VCaP (cell line): ENCODE measurements around the gene GSG1.

Experiments used
- H3K27ac ChIP-seq: fragments of 450-650 bp; 2 replicates; pipeline ENCODE4 v1.5.1; 2017
- CTCF ChIP-seq: fragments of 450-650 bp; conservative IDR thresholded peaks from 2 replicates; pipeline ENCODE4 v1.5.1; 2017; ENCODE audit warnings: mild to moderate bottlenecking, moderate library complexity

GSG1 gene

GRCh38 chr12:13146336-13146938 is 43.0 kb upstream of the GSG1 start:
- no peak overlapping the region for H3K27ac ChIP-seq
- TF ChIP-seq CTCF = no peak

- TF ChIP-seq CTCF = no peak
- no peak overlapping the region for H3K27ac ChIP-seq
Observed at GRCh38 chr12:13144266-13144828, 40.9 kb upstream of the GSG1 start.

GRCh38 chr12:13142747-13143146 is 39.3 kb upstream of the GSG1 start:
- TF ChIP-seq CTCF = no peak
- no peak overlapping the region for H3K27ac ChIP-seq

GRCh38 chr12:13141686-13142085 is 38.2 kb upstream of the GSG1 start:
- TF ChIP-seq CTCF = no peak
- no peak overlapping the region for H3K27ac ChIP-seq

GRCh38 chr12:13135371-13136178 is 32.1 kb upstream of the GSG1 start:
- peak overlapping the region; percentile 57 for H3K27ac ChIP-seq
- TF ChIP-seq CTCF = peak; percentile 27

GRCh38 chr12:13133886-13134285 is 30.4 kb upstream of the GSG1 start:
- TF ChIP-seq CTCF = no peak
- no peak overlapping the region for H3K27ac ChIP-seq

GRCh38 chr12:13130981-13131380 is 27.5 kb upstream of the GSG1 start:
- TF ChIP-seq CTCF = no peak

More at GRCh38 chr12:13130981-13131380, 27.5 kb upstream of the GSG1 start:
- H3K27ac ChIP-seq = peak overlapping the region; percentile 34; the same call in 1 of the 2 replicates
